SU-DHL-6 (cell line): ENCODE results near the gene SYT10.
"Not testable (repeated sequence)": the region's sequence is repeated elsewhere in the genome, so short reads cannot be mapped to it uniquely, and the experiment has no call there.

Source experiments
- EZH2phosphoT487 ChIP-seq: fragments of 200-600 bp; sonication (generic), shearing (Covaris generic); conservative IDR thresholded peaks from 2 replicates; pipeline ENCODE4 v1.6.1; 2018; ENCODE audit warnings: mild to moderate bottlenecking, antibody characterized with exemption, low read length, moderate library complexity, mixed read lengths
- TF ChIP-seq, protein P1 (sequence below): fragments of 200-600 bp; sonication (generic); IDR thresholded peaks from one replicate; pipeline ENCODE4 v1.5.1; 2017; ENCODE audit warnings: antibody characterized with exemption, mild to moderate bottlenecking, low read length, moderate library complexity; ENCODE audit not compliant: insufficient read depth, poor library complexity, severe bottlenecking

DNA sequence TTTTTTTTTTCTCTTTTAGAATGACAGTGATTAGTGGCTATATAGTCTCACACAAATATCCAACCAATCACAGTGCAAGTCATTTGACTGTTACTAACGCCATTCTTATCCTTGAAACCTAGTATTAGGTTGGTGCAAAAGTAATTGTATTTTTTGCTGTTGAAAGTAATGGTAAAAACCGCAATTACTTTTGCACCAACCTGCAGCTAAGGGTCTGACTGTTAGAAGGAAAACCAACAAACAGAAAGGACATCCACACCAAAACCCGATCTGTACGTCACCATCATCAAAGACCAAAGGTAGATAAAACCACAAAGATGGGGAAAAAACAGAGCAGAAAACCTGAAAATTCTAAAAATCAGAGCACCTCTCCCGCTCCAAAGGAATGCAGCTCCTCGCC is 27.2 kb downstream of the SYT10 start:
- TF ChIP-seq, protein P1, sequence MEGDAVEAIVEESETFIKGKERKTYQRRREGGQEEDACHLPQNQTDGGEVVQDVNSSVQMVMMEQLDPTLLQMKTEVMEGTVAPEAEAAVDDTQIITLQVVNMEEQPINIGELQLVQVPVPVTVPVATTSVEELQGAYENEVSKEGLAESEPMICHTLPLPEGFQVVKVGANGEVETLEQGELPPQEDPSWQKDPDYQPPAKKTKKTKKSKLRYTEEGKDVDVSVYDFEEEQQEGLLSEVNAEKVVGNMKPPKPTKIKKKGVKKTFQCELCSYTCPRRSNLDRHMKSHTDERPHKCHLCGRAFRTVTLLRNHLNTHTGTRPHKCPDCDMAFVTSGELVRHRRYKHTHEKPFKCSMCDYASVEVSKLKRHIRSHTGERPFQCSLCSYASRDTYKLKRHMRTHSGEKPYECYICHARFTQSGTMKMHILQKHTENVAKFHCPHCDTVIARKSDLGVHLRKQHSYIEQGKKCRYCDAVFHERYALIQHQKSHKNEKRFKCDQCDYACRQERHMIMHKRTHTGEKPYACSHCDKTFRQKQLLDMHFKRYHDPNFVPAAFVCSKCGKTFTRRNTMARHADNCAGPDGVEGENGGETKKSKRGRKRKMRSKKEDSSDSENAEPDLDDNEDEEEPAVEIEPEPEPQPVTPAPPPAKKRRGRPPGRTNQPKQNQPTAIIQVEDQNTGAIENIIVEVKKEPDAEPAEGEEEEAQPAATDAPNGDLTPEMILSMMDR, result not testable (repeated sequence)
- not testable (repeated sequence) for TF ChIP-seq EZH2phosphoT487
